Measurements from ENCODE around the gene SHFL. TPM values are rescaled to one million over a fixed set of nuclear protein-coding genes. Genes with fewer than 3 reads are reported as not detected.
A peak's percentile ranks its signal among the peaks of the same experiment; 100 is the strongest.

The SHFL gene
- total and polyA plus RNA-seq, 2 of the 8 experiments (the other 6 are each of a cell fraction or from before 2014, with no cell fraction given): 25.3 to 37.1 TPM

DNA sequence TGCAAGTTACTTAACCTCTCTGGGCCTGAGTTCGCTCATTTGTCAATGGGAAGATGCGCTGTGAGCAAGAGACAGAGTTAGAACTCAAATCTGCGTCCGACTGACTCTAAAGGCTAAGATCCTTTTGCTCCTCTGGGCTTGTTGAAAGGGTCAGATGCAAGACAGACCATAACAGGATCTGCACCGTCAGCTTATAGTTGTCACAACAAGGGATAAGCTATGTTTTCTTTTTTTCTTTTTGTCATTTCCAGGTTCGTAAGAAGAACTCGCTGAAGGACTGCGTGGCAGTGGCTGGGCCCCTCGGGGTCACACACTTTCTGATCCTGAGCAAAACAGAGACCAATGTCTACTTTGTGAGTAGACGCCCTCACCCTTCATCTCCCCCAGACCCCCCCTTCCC lies 21.1 kb downstream of the SHFL start:
- Histone ChIP-seq H3K9me3 (ENCODE audit: insufficient read depth in 2 of 2, low read depth in 1 of 2, low read length in 1 of 2) (no peaks in the 10 kb centered on the region), H3K4me1 (replicated peaks in 1 of 4; ENCODE audit: control insufficient read depth in 3 of 4, insufficient read depth in 4 of 4, low read length in 3 of 4) (peaks cover 0 to 4% (median 3%) of the 10 kb centered on the region in 4 experiments; a peak in 5 of 7 replicates), H3K79me2 (ENCODE audit: control insufficient read depth in 1 of 2, insufficient read depth in 2 of 2, low read length in 2 of 2) (peaks cover 6 to 25% of the 10 kb centered on the region in 2 experiments; a peak in 3 of 4 replicates), H4K20me1 (replicated peaks in 1 of 2; ENCODE audit: control insufficient read depth in 1 of 2, insufficient read depth in 2 of 2, low read length in 2 of 2) (peaks cover 2 to 18% of the 10 kb centered on the region in 2 experiments), H3K9ac (replicated peaks in 1 of 4; ENCODE audit: extremely low read depth in 1 of 4, low read depth in 3 of 4, low read length in 3 of 4) (peak overlapping the region in 3 of 4 experiments; percentile 79 to 97 (median 95); a peak in 4 of 7 replicates), H2BK20ac (ENCODE audit: low read length) (no peak overlapping the region), H3K4me2 (ENCODE audit: insufficient read depth in 1 of 2, low read depth in 2 of 2, low read length in 2 of 2) (peak overlapping the region; percentile 89 to 92), H3K56ac (replicated peaks; ENCODE audit: insufficient read length, low read depth, low read length) (no peak overlapping the region), H3K4me3 (ENCODE audit: extremely low read depth in 1 of 4, insufficient read depth in 2 of 4, low read depth in 3 of 4, low read length in 4 of 4) (peak overlapping the region; percentile 78 to 95 (median 93)), H2AFZ (ENCODE audit: low read length) (no peak overlapping the region), H3K36me3 (ENCODE audit: control insufficient read depth in 2 of 4, insufficient read depth in 4 of 4, low read length in 3 of 4) (peaks cover 28 to 44% (median 37%) of the 10 kb centered on the region in 4 experiments), H2BK5ac (ENCODE audit: low read depth, low read length) (no peak overlapping the region), H3K18ac (ENCODE audit: extremely low read depth, low read length) (no peak overlapping the region), H2BK120ac (replicated peaks; ENCODE audit: low read depth, low read length) (no peak overlapping the region), H3K23me2 (ENCODE audit: low read depth, low read length) (0 out of 2 replicates have a peak, but pooled peaks cover 4% of the 10 kb centered on the region), H4K5ac (ENCODE audit: insufficient read length, low read depth, low read length) (no peak overlapping the region), H3K79me1 (ENCODE audit: low read depth, low read length) (peaks cover 8% of the 10 kb centered on the region; the same call in 1 of the 2 replicates), H3K23ac (ENCODE audit: insufficient read length) (no peak overlapping the region), H2BK12ac (ENCODE audit: low read depth, low read length) (no peak overlapping the region), H3K27me3 (replicated peaks in 1 of 4; ENCODE audit: control insufficient read depth in 3 of 4, extremely low read depth in 1 of 4, insufficient read depth in 3 of 4, low read length in 3 of 4) (no peaks in the 10 kb centered on the region), H3K14ac (ENCODE audit: insufficient read length) (no peak overlapping the region), H3K4ac (replicated peaks; ENCODE audit: insufficient read length, low read depth, low read length) (peak overlapping the region; percentile 3), H2BK15ac (ENCODE audit: low read length) (no peak overlapping the region), H4K91ac (replicated peaks; ENCODE audit: insufficient read length, low read length) (no peak overlapping the region), H3K27ac (ENCODE audit: low read depth, low read length) (no peak overlapping the region), H4K8ac (ENCODE audit: extremely low read depth, insufficient read depth, low read length) (no peak overlapping the region), H2AK5ac (ENCODE audit: low read depth, low read length) (no peak overlapping the region)
- DNase-seq (ENCODE audit: low read depth in 1 of 2, low spot score in 2 of 2) (no peak), FAIRE-seq (no peak)
- ChIA-PET CTCF (ENCODE audit: partially characterized antibody) (interaction anchor here (0.9 to 2.5 kb wide), 4 partner anchors 10 to 174 kb away, joined by 3 to 6 read pairs (median 4); no protein-coding TSS in a partner anchor), POLR2A (ENCODE audit: partially characterized antibody) (interaction anchor here (0.6 to 16.9 kb wide), 7 partner anchors 13 to 191 kb away, joined by 3 to 412 read pairs (median 4); partner anchors contain the start of genes EIF3G and P2RY11)
- 89% methylated on average over 10 of the region's 10 CpGs; no CpG with 5 or more reads in 1 of the 2 experiments for WGBS, 2 experiments (ENCODE audit: extremely low coverage in 1 of 2, insufficient coverage in 1 of 2, insufficient read length in 1 of 2, insufficient replicate concordance in 2 of 2, low coverage in 1 of 2, low lambda C conversion rate in 2 of 2, missing lambda C conversion rate in 1 of 2)
- 0 out of 2 replicates have a peak, but pooled peaks have one; percentile 31 for TF ChIP-seq POLR2AphosphoS5 (IDR thresholded peaks at IDR 0.05; ENCODE audit: low read depth, low read length)
- TF ChIP-seq RXRA (IDR thresholded peaks at IDR 0.05; ENCODE audit: insufficient read depth, low read depth, low read length): no peak
